ENCODE results near the gene TRAF3IP3.

GRCh38 chr1:209823143-209824041 lies 67.5 kb downstream of the TRAF3IP3 start:
- peak; percentile 68 for TF ChIP-seq CTCF (IDR thresholded peaks at IDR 0.05; ENCODE audit: poor library complexity)
- TF ChIP-seq EZH2phosphoT487 (IDR thresholded peaks at IDR 0.05; ENCODE audit: low read depth, severe bottlenecking, unreplicated experiment): no peak

Measured in hepatocyte (in vitro differentiated cells).